ENCODE results near the gene PHACTR4.

GRCh38 chr1:28494737-28495136, 125.2 kb downstream of the PHACTR4 start:
- no peak for TF ChIP-seq POLR2A (IDR thresholded peaks at IDR 0.05)
- TF ChIP-seq, protein P1, sequence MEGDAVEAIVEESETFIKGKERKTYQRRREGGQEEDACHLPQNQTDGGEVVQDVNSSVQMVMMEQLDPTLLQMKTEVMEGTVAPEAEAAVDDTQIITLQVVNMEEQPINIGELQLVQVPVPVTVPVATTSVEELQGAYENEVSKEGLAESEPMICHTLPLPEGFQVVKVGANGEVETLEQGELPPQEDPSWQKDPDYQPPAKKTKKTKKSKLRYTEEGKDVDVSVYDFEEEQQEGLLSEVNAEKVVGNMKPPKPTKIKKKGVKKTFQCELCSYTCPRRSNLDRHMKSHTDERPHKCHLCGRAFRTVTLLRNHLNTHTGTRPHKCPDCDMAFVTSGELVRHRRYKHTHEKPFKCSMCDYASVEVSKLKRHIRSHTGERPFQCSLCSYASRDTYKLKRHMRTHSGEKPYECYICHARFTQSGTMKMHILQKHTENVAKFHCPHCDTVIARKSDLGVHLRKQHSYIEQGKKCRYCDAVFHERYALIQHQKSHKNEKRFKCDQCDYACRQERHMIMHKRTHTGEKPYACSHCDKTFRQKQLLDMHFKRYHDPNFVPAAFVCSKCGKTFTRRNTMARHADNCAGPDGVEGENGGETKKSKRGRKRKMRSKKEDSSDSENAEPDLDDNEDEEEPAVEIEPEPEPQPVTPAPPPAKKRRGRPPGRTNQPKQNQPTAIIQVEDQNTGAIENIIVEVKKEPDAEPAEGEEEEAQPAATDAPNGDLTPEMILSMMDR (IDR thresholded peaks at IDR 0.05), result no peak
